Mesendoderm (in vitro differentiated cells): ENCODE measurements around the gene TNFAIP3.

Experiments
- DNase-seq: peaks from one replicate; pipeline ENCODE4 v3.0.0; 2013
- H2AK5ac ChIP-seq: 2 replicates; pipeline ENCODE4 v1.6.1; 2013; ENCODE audit warnings: low read length, inconsistent platforms
- H2BK120ac ChIP-seq: 2 replicates; pipeline ENCODE4 v1.6.1; 2013; ENCODE audit warnings: low read depth, mild to moderate bottlenecking, low read length, moderate library complexity, mixed read lengths
- H2BK15ac ChIP-seq: replicated peaks from 2 replicates; pipeline ENCODE4 v1.6.1; 2013; ENCODE audit warnings: low read depth, mild to moderate bottlenecking, moderate library complexity
- H2BK5ac ChIP-seq: 2 replicates; pipeline ENCODE4 v1.6.1; 2013; ENCODE audit warnings: low read length, inconsistent platforms
- H3K18ac ChIP-seq: 2 replicates; pipeline ENCODE4 v1.6.1; 2013; ENCODE audit warnings: mild to moderate bottlenecking, low read length, mixed read lengths
- H3K23ac ChIP-seq: one replicate; pipeline ENCODE4 v1.6.1; 2013; ENCODE audit warnings: low read length
- H3K27ac ChIP-seq: 2 replicates; pipeline ENCODE4 v1.5.1; 2013; ENCODE audit warnings: low read depth, mild to moderate bottlenecking, inconsistent platforms, low read length, moderate library complexity
- H3K27me3 ChIP-seq: 2 replicates; pipeline ENCODE4 v1.6.1; 2013; ENCODE audit warnings: low read length, control low read depth, mild to moderate bottlenecking, inconsistent platforms; ENCODE audit not compliant: insufficient read depth, poor library complexity
- H3K36me3 ChIP-seq: 2 replicates; pipeline ENCODE4 v1.6.1; 2013; ENCODE audit warnings: low read length, inconsistent platforms; ENCODE audit not compliant: control insufficient read depth, insufficient read depth
- H3K4ac ChIP-seq: one replicate; pipeline ENCODE4 v1.6.1; 2013; ENCODE audit warnings: low read depth, mild to moderate bottlenecking, low read length, moderate library complexity
- H3K4me1 ChIP-seq: 2 replicates; pipeline ENCODE4 v1.6.1; 2013; ENCODE audit warnings: low read depth, low read length, inconsistent platforms; ENCODE audit not compliant: control insufficient read depth
- H3K4me2 ChIP-seq: 2 replicates; pipeline ENCODE4 v1.6.1; 2013; ENCODE audit warnings: low read length
- H3K4me3 ChIP-seq: 2 replicates; pipeline ENCODE4 v1.5.1; 2013; ENCODE audit warnings: mild to moderate bottlenecking, low read length
- H3K56ac ChIP-seq: one replicate; pipeline ENCODE4 v1.6.1; 2013; ENCODE audit warnings: low read length
- H3K79me1 ChIP-seq: 2 replicates; pipeline ENCODE4 v1.6.1; 2013; ENCODE audit warnings: low read length, inconsistent platforms
- H3K79me2 ChIP-seq: 2 replicates; pipeline ENCODE4 v1.6.1; 2013; ENCODE audit warnings: mild to moderate bottlenecking, low read length; ENCODE audit not compliant: control insufficient read depth, insufficient read depth
- H3K9ac ChIP-seq: 2 replicates; pipeline ENCODE4 v1.6.1; 2013; ENCODE audit warnings: low read length, inconsistent platforms
- H4K5ac ChIP-seq: one replicate; pipeline ENCODE4 v1.6.1; 2013; ENCODE audit warnings: low read length
- H4K8ac ChIP-seq: one replicate; pipeline ENCODE4 v1.6.1; 2013; ENCODE audit warnings: low read depth, mild to moderate bottlenecking, control low read depth, low read length, moderate library complexity
- WGBS: extraction: QIAGEN DNeasy Blood & Tissue Kit; methylation state at CpG from one replicate; pipeline ENCODE4 v1.1.7; 2013; ENCODE audit warnings: low lambda C conversion rate, missing lambda C conversion rate; ENCODE audit not compliant: insufficient coverage; ENCODE audit errors: extremely low coverage; 5-methylcytosine and 5-hydroxymethylcytosine counted together

TNFAIP3 gene

GRCh38 chr6:137868721-137869548, 1.9 kb downstream of the TNFAIP3 start:
- no peak overlapping the region for H2BK5ac ChIP-seq
- no peak overlapping the region for H4K5ac ChIP-seq
- H2BK120ac ChIP-seq, result no peak overlapping the region
- no peak overlapping the region for H4K8ac ChIP-seq
- no CpG with 5 or more reads among the region's 10 CpGs for WGBS
- no peaks in the 10 kb centered on the region for H3K36me3 ChIP-seq
- H3K79me1 ChIP-seq, result no peaks in the 10 kb centered on the region
- no peak overlapping the region for H3K9ac ChIP-seq
- H2BK15ac ChIP-seq, result no peak overlapping the region
- H3K79me2 ChIP-seq, result no peaks in the 10 kb centered on the region
- no peak overlapping the region for H3K4me2 ChIP-seq
- DNase-seq, result no peak
- H2AK5ac ChIP-seq, result no peak overlapping the region
- H3K4ac ChIP-seq, result no peak overlapping the region
- peaks cover 2% of the 10 kb centered on the region for H3K27me3 ChIP-seq
- H3K4me1 ChIP-seq, result peaks cover 6% of the 10 kb centered on the region
- H3K23ac ChIP-seq, result no peak overlapping the region
- no peak overlapping the region for H3K18ac ChIP-seq
- H3K56ac ChIP-seq, result no peak overlapping the region
- H3K27ac ChIP-seq, result no peak overlapping the region
- no peak overlapping the region for H3K4me3 ChIP-seq

GRCh38 chr6:137869549-137870307, 2.7 kb downstream of the TNFAIP3 start:
- DNase-seq, result no peak
- peaks cover 6% of the 10 kb centered on the region for H3K4me1 ChIP-seq
- H3K56ac ChIP-seq, result no peak overlapping the region
- H3K79me2 ChIP-seq, result no peaks in the 10 kb centered on the region
- WGBS, result no CpG with 5 or more reads among the region's 3 CpGs
- H3K79me1 ChIP-seq, result no peaks in the 10 kb centered on the region
- no peak overlapping the region for H3K4ac ChIP-seq
- peaks cover 2% of the 10 kb centered on the region for H3K27me3 ChIP-seq
- H4K8ac ChIP-seq, result no peak overlapping the region
- no peak overlapping the region for H4K5ac ChIP-seq
- no peak overlapping the region for H3K27ac ChIP-seq
- no peak overlapping the region for H2BK5ac ChIP-seq
- H3K36me3 ChIP-seq, result no peaks in the 10 kb centered on the region
- no peak overlapping the region for H3K4me3 ChIP-seq
- H2BK15ac ChIP-seq, result no peak overlapping the region
- H3K18ac ChIP-seq, result no peak overlapping the region
- no peak overlapping the region for H2AK5ac ChIP-seq
- no peak overlapping the region for H3K4me2 ChIP-seq
- H3K9ac ChIP-seq, result no peak overlapping the region
- no peak overlapping the region for H3K23ac ChIP-seq
- no peak overlapping the region for H2BK120ac ChIP-seq

GRCh38 chr6:137870308-137870644, 3.2 kb downstream of the TNFAIP3 start:
- H3K4me1 ChIP-seq, result peaks cover 6% of the 10 kb centered on the region

GRCh38 chr6:137870744-137871247, 3.7 kb downstream of the TNFAIP3 start:
- no peak overlapping the region for H4K8ac ChIP-seq
- no peak overlapping the region for H2BK5ac ChIP-seq
- H3K4ac ChIP-seq, result no peak overlapping the region
- no peak overlapping the region for H3K27ac ChIP-seq
- WGBS, result no CpG with 5 or more reads among the region's 4 CpGs
- H3K4me3 ChIP-seq, result no peak overlapping the region
- H3K9ac ChIP-seq, result no peak overlapping the region
- peaks cover 2% of the 10 kb centered on the region for H3K27me3 ChIP-seq
- no peak for DNase-seq
- H3K23ac ChIP-seq, result no peak overlapping the region
- H3K4me2 ChIP-seq, result no peak overlapping the region
- H3K79me2 ChIP-seq, result no peaks in the 10 kb centered on the region
- peaks cover 4% of the 10 kb centered on the region for H3K4me1 ChIP-seq
- H3K56ac ChIP-seq, result no peak overlapping the region
- no peak overlapping the region for H4K5ac ChIP-seq
- H3K36me3 ChIP-seq, result no peaks in the 10 kb centered on the region
- no peak overlapping the region for H2BK15ac ChIP-seq
- no peaks in the 10 kb centered on the region for H3K79me1 ChIP-seq
- no peak overlapping the region for H2AK5ac ChIP-seq
- no peak overlapping the region for H3K18ac ChIP-seq
- H2BK120ac ChIP-seq, result no peak overlapping the region

More at GRCh38 chr6:137870308-137870644, 3.2 kb downstream of the TNFAIP3 start:
- Histone ChIP-seq H3K23ac (no peak overlapping the region), H3K27me3 (peaks cover 2% of the 10 kb centered on the region), H2BK5ac (no peak overlapping the region), H4K8ac (no peak overlapping the region), H3K4me2 (no peak overlapping the region), H3K9ac (no peak overlapping the region), H3K36me3 (no peaks in the 10 kb centered on the region), H3K18ac (no peak overlapping the region), H2AK5ac (no peak overlapping the region), H2BK15ac (no peak overlapping the region), H4K5ac (no peak overlapping the region), H3K56ac (no peak overlapping the region), H3K4me3 (no peak overlapping the region), H3K4ac (no peak overlapping the region), H3K79me2 (no peaks in the 10 kb centered on the region), H3K79me1 (no peaks in the 10 kb centered on the region), H3K27ac (no peak overlapping the region), H2BK120ac (no peak overlapping the region)
- WGBS, result no CpG with 5 or more reads among the region's 5 CpGs
- no peak for DNase-seq

- H3K27ac ChIP-seq, result no peak overlapping the region
- H3K4me3 ChIP-seq, result no peak overlapping the region
- H3K18ac ChIP-seq, result no peak overlapping the region
- no peak overlapping the region for H2BK120ac ChIP-seq
- H3K36me3 ChIP-seq, result no peaks in the 10 kb centered on the region
- no peak overlapping the region for H2AK5ac ChIP-seq
- no CpG with 5 or more reads among the region's 11 CpGs for WGBS
- H3K23ac ChIP-seq, result no peak overlapping the region
- H4K8ac ChIP-seq, result no peak overlapping the region
- H3K4me2 ChIP-seq, result no peak overlapping the region
- no peak overlapping the region for H2BK5ac ChIP-seq
- no peaks in the 10 kb centered on the region for H3K79me1 ChIP-seq
- peaks cover 1% of the 10 kb centered on the region for H3K4me1 ChIP-seq
- no peak for DNase-seq
- H3K27me3 ChIP-seq, result peaks cover 2% of the 10 kb centered on the region
- no peak overlapping the region for H3K9ac ChIP-seq
- no peak overlapping the region for H4K5ac ChIP-seq
- no peaks in the 10 kb centered on the region for H3K79me2 ChIP-seq
- H3K56ac ChIP-seq, result no peak overlapping the region
- H2BK15ac ChIP-seq, result no peak overlapping the region
- H3K4ac ChIP-seq, result no peak overlapping the region
These were observed 4.2 kb downstream of the TNFAIP3 start for GRCh38 chr6:137871291-137871690.
